OCI-LY1 (cell line): ENCODE data around the gene GJC2.

Experiments used
- H2AFZ ChIP-seq: fragments of 200-600 bp; sonication (generic), shearing (Covaris generic); 2 replicates; pipeline ENCODE4 v1.6.0; 2014; ENCODE audit warnings: antibody characterized with exemption, mild to moderate bottlenecking, low read length
- H3F3A ChIP-seq: fragments of 200-600 bp; sonication (generic), shearing (Covaris generic); 2 replicates; pipeline ENCODE4 v1.6.0; 2014; ENCODE audit warnings: mild to moderate bottlenecking, antibody characterized with exemption, low read length, moderate library complexity; ENCODE audit not compliant: insufficient read depth
- H3K27ac ChIP-seq: fragments of 200-600 bp; sonication (generic); 2 replicates; pipeline ENCODE4 v1.5.1; 2014; ENCODE audit warnings: low read length, mixed run types, mild to moderate bottlenecking, low read depth; ENCODE audit not compliant: poor library complexity, severe bottlenecking
- H3K27me3 ChIP-seq: fragments of 200-600 bp; sonication (generic); 2 replicates; pipeline ENCODE4 v1.6.0; 2014; ENCODE audit warnings: antibody characterized with exemption, mild to moderate bottlenecking, low read length, moderate library complexity; ENCODE audit not compliant: insufficient read depth
- H3K36me3 ChIP-seq: fragments of 200-600 bp; sonication (generic); 2 replicates; pipeline ENCODE4 v1.6.1; 2014; ENCODE audit warnings: mild to moderate bottlenecking, antibody characterized with exemption, low read length, moderate library complexity, mixed read lengths; ENCODE audit not compliant: insufficient read depth
- H3K4me1 ChIP-seq: fragments of 200-600 bp; sonication (generic); 2 replicates; pipeline ENCODE4 v1.5.1; 2014; ENCODE audit warnings: mild to moderate bottlenecking, low read length, moderate library complexity; ENCODE audit not compliant: insufficient read depth, severe bottlenecking
- H3K4me2 ChIP-seq: fragments of 200-600 bp; sonication (generic), shearing (Covaris generic); 2 replicates; pipeline ENCODE4 v1.6.1; 2014; ENCODE audit warnings: low read length
- H3K4me3 ChIP-seq: fragments of 200-600 bp; sonication (generic); 2 replicates; pipeline ENCODE4 v1.5.1; 2014; ENCODE audit warnings: low read length, low read depth, mild to moderate bottlenecking, mixed read lengths; ENCODE audit not compliant: poor library complexity, severe bottlenecking
- H3K79me2 ChIP-seq: fragments of 200-600 bp; shearing (Covaris generic); 2 replicates; pipeline ENCODE4 v1.6.1; 2016; ENCODE audit warnings: mixed run types, low read length, mixed read lengths; ENCODE audit not compliant: insufficient read depth
- H3K9ac ChIP-seq: fragments of 200-600 bp; sonication (generic), shearing (Covaris generic); 2 replicates; pipeline ENCODE4 v1.6.1; 2014; ENCODE audit warnings: mild to moderate bottlenecking, low read length, mixed read lengths
- H3K9me2 ChIP-seq: fragments of 200-600 bp; sonication (generic), shearing (Covaris generic); 2 replicates; pipeline ENCODE4 v1.6.1; 2014; ENCODE audit warnings: low read depth, mild to moderate bottlenecking, low read length, mixed read lengths
- H3K9me3 ChIP-seq: fragments of 200-600 bp; shearing (Covaris generic); 2 replicates; pipeline ENCODE4 v1.6.1; 2014; ENCODE audit warnings: low read length, mixed read lengths
- H4K20me1 ChIP-seq: fragments of 200-600 bp; sonication (generic), shearing (Covaris generic); 2 replicates; pipeline ENCODE4 v1.6.0; 2016; ENCODE audit warnings: mild to moderate bottlenecking, low read length; ENCODE audit not compliant: insufficient read depth
- EZH2 ChIP-seq: fragments of 200-600 bp; sonication (generic), shearing (Covaris generic); IDR thresholded peaks from 2 replicates; pipeline ENCODE4 v1.8.0; 2017; ENCODE audit warnings: borderline replicate concordance, mixed run types, mild to moderate bottlenecking, antibody characterized with exemption, low read length, moderate library complexity, mixed read lengths
- TF ChIP-seq, protein P1 (sequence below): fragments of 200-600 bp; sonication (generic), shearing (Covaris generic); IDR thresholded peaks from 2 replicates; pipeline ENCODE4 v1.5.1; 2017; ENCODE audit warnings: mild to moderate bottlenecking, antibody characterized with exemption, low read length, moderate library complexity, mixed read lengths

Gene GJC2

DNA sequence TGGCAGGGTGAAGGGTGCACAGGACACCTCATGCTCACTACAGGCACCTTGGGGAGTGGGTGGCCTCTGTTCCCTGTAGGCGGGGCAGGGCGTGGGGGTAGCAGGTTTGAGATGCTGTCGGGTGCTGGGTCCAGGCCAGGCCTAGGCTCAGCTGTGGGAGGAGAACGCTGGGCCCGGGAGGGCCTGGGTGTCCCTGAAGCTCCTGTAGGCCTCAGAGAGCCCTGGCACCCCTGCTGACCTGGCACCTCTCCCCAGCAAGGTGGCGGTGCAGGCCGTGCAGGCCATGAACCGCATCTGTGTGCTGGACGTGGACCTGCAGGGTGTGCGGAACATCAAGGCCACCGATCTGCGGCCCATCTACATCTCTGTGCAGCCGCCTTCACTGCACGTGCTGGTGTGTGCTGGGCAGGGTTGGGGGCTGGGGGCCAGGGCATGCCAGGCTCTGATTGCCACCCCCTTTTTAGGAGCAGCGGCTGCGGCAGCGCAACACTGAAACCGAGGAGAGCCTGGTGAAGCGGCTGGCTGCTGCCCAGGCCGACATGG lies 2.5 kb upstream of the GJC2 start:
- no peak overlapping the region for H3K27ac ChIP-seq
- H3K79me2 ChIP-seq: peaks cover 11% of the 10 kb centered on the region; the same call in 1 of the 2 replicates
- H3K36me3 ChIP-seq: peaks cover 14% of the 10 kb centered on the region; the same call in 1 of the 2 replicates
- no peaks in the 10 kb centered on the region for H3F3A ChIP-seq
- H3K27me3 ChIP-seq: no peaks in the 10 kb centered on the region
- no peak overlapping the region for H3K4me2 ChIP-seq
- no peak overlapping the region for H2AFZ ChIP-seq
- no peaks in the 10 kb centered on the region for H3K9me2 ChIP-seq
- TF ChIP-seq, protein P1, sequence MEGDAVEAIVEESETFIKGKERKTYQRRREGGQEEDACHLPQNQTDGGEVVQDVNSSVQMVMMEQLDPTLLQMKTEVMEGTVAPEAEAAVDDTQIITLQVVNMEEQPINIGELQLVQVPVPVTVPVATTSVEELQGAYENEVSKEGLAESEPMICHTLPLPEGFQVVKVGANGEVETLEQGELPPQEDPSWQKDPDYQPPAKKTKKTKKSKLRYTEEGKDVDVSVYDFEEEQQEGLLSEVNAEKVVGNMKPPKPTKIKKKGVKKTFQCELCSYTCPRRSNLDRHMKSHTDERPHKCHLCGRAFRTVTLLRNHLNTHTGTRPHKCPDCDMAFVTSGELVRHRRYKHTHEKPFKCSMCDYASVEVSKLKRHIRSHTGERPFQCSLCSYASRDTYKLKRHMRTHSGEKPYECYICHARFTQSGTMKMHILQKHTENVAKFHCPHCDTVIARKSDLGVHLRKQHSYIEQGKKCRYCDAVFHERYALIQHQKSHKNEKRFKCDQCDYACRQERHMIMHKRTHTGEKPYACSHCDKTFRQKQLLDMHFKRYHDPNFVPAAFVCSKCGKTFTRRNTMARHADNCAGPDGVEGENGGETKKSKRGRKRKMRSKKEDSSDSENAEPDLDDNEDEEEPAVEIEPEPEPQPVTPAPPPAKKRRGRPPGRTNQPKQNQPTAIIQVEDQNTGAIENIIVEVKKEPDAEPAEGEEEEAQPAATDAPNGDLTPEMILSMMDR: no peak
- TF ChIP-seq EZH2: no peak
- H3K9ac ChIP-seq: no peak overlapping the region
- H4K20me1 ChIP-seq: no peaks in the 10 kb centered on the region
- peaks cover 27% of the 10 kb centered on the region for H3K4me1 ChIP-seq
- no peaks in the 10 kb centered on the region for H3K9me3 ChIP-seq
- H3K4me3 ChIP-seq: no peak overlapping the region

DNA sequence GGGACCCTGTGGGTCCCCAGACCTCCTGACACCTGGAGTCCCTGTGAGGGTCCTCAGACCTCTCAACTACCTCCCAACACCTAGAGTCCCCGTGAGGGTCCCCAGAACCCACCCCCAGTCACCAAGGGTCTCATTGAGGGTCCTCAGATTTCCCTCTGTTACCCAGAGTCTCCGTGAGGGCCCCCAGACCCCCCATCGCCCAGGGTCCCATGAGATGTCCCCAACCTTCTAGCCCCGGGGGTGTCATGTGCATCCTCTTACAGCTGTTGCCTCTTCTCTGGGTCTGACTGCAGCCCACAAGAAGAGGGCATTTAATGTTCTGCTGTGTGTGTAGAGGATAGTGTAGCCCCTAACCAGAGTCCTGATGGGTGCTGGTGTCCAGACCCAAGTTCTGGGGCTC lies 2.0 kb upstream of the GJC2 start:
- Histone ChIP-seq H3K27me3 (no peaks in the 10 kb centered on the region), H3K9me3 (no peaks in the 10 kb centered on the region), H4K20me1 (no peaks in the 10 kb centered on the region), H3F3A (no peaks in the 10 kb centered on the region), H3K4me2 (no peak overlapping the region), H3K27ac (no peak overlapping the region), H3K4me1 (peaks cover 22% of the 10 kb centered on the region), H2AFZ (no peak overlapping the region), H3K9ac (no peak overlapping the region), H3K4me3 (no peak overlapping the region), H3K9me2 (no peaks in the 10 kb centered on the region), H3K79me2 (peaks cover 7% of the 10 kb centered on the region; the same call in 1 of the 2 replicates), H3K36me3 (peaks cover 14% of the 10 kb centered on the region; the same call in 1 of the 2 replicates)
- no peak for TF ChIP-seq EZH2

DNA sequence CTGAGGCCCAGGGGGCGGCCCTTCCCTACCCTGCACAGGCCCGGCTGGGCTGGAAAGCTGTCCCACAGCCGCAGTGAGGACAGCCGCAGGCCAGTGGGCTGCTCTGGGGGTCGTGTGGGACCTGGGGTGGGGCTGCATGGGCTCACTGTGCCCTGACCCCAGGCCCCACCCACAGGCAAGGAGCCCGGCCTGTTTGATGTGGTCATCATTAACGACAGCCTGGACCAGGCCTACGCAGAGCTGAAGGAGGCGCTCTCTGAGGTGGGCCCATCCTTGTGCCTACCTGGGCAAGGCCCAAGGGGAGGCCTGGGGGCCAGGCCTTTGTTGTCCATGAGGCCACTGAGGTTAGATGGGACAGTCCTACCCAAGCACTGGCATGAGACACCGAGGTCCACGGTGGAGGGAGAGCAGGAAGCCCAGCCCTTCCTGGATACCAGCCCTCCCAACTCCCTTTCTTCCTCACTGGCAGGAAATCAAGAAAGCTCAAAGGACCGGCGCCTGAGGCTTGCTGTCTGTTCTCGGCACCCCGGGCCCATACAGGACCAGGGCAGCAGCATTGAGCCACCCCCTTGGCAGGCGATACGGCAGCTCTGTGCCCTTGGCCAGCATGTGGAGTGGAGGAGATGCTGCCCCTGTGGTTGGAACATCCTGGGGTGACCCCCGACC lies 1.4 kb upstream of the GJC2 start:
- Histone ChIP-seq H2AFZ (no peak overlapping the region), H3K27me3 (no peaks in the 10 kb centered on the region), H3K36me3 (peaks cover 14% of the 10 kb centered on the region; the same call in 1 of the 2 replicates), H3K4me1 (peaks cover 16% of the 10 kb centered on the region), H3K4me3 (no peak overlapping the region), H3K9me2 (no peaks in the 10 kb centered on the region), H3K9ac (no peak overlapping the region), H3K27ac (no peak overlapping the region), H4K20me1 (no peaks in the 10 kb centered on the region), H3F3A (no peaks in the 10 kb centered on the region), H3K4me2 (no peak overlapping the region), H3K79me2 (peaks cover 4% of the 10 kb centered on the region; the same call in 1 of the 2 replicates), H3K9me3 (no peaks in the 10 kb centered on the region)
- TF ChIP-seq EZH2: no peak
- TF ChIP-seq, protein P1: no peak
